VCaP (cell line): ENCODE results near the gene PTPMT1.

ENCODE experiments used
- H3K27ac ChIP-seq: fragments of 450-650 bp; 2 replicates; pipeline ENCODE4 v1.5.1; 2017
- TF ChIP-seq, protein P1 (sequence below): fragments of 450-650 bp; conservative IDR thresholded peaks from 2 replicates; pipeline ENCODE4 v1.5.1; 2017; ENCODE audit warnings: mild to moderate bottlenecking, moderate library complexity

The PTPMT1 gene

DNA sequence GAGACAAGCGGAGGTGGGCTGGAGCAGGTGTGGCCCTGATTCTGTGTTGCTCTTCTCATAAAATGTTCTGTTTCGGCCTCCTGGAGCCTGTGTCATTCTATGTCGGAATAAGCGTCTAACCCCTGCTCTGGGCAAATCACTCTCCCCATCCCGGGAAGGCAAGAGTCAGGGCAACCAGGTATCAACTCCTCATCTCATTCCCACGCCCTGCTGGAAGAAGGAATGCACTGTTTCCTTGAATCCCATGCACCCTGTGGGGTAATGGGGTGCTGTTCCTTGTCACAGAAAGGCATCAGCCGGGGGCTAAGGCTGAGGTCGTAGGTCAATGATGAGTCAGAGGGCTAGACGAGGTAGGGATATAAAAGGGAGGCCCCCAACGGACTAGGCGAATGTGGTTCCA, 23.7 kb downstream of the PTPMT1 start:
- H3K27ac ChIP-seq = no peak overlapping the region
- TF ChIP-seq, protein P1, sequence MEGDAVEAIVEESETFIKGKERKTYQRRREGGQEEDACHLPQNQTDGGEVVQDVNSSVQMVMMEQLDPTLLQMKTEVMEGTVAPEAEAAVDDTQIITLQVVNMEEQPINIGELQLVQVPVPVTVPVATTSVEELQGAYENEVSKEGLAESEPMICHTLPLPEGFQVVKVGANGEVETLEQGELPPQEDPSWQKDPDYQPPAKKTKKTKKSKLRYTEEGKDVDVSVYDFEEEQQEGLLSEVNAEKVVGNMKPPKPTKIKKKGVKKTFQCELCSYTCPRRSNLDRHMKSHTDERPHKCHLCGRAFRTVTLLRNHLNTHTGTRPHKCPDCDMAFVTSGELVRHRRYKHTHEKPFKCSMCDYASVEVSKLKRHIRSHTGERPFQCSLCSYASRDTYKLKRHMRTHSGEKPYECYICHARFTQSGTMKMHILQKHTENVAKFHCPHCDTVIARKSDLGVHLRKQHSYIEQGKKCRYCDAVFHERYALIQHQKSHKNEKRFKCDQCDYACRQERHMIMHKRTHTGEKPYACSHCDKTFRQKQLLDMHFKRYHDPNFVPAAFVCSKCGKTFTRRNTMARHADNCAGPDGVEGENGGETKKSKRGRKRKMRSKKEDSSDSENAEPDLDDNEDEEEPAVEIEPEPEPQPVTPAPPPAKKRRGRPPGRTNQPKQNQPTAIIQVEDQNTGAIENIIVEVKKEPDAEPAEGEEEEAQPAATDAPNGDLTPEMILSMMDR = no peak

DNA sequence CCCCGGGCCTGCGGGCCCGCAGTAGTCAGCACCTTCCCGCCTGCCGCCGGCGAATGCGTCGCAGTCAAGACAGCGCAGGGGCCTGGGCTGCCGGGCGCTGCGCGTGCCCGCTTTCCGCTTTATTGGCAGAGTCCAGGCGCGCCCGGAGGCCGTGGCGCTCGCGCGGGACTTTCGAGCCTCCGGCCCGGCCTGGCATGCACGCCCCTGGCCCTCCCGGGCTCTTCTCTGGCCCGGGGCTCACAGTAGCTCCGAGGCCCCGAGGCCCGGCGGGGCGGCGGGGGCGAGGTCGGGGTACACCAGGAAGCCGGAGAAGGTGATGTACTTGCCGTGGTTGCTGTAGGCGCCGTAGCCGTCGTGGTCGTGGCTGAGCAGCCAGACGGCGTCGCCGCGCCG, 24.2 kb downstream of the PTPMT1 start:
- H3K27ac ChIP-seq = no peak overlapping the region

DNA sequence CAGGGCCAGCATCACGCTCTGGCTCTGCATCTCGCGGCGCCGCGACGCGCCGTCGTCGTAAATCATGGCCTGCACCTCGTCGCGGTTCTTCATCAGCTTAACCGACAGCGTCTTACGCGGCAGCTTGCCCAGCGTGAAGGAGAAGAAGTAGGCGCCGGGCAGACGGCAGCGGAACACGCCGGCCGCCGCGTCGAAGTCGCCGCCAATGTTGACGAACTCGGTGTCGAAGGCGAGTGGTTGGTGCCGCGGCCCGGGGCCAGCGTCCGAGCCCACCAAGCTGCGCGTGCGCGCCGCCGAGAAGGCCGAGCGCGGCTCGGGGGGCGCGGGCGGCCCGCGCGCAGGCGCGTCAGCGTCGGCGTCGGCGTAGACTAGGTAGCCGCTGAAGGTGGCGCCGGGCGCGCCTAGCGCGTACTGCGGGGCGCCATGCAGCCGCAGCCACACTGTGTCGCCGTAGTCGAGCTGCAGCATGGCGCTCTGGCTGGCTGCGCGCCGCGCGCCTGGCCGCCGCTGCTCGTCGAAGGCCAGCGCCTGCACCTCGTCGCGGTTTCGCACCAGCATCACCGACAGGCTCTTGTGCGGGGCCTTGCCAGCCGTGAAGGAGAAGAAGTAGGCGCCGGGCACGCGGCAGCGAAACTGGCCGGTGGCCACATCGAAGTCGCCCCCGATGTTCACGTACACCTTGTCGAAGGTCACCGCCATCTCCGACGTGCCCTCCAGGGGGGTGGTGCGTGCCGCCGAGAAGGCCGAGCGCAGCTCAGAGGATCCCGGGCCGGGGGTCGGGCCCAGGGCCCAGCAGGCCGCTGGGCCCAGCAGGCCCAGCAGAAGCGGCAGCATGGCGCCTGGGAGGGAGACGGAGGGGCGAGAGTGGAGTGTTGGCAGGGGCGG, 24.8 kb downstream of the PTPMT1 start:
- H3K27ac ChIP-seq = no peak overlapping the region
- TF ChIP-seq, protein P1 = no peak

More for the DNA sequence above, 24.2 kb downstream of the PTPMT1 start:
- TF ChIP-seq, protein P1 = no peak

DNA sequence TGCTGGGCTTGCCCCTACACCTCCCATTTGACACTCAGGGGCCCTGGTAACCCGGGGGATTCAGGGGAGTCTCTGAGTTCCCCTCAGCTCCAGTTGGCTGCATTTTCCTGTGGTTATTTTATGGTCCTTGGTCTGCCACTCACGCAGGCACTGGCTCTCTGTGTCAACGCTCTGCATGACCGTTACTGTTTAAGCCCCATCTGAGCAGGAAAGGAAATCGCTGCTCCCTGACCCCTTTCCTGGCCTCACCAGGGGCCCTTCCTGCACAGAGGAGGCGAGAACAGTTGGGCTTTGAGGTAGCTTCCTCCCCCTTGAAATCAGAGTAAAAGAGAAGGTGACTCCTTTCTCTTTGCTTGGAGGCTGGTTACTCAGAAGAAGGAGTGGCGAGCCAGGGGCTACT, 26.4 kb downstream of the PTPMT1 start:
- no peak overlapping the region for H3K27ac ChIP-seq
- TF ChIP-seq, protein P1 = no peak

DNA sequence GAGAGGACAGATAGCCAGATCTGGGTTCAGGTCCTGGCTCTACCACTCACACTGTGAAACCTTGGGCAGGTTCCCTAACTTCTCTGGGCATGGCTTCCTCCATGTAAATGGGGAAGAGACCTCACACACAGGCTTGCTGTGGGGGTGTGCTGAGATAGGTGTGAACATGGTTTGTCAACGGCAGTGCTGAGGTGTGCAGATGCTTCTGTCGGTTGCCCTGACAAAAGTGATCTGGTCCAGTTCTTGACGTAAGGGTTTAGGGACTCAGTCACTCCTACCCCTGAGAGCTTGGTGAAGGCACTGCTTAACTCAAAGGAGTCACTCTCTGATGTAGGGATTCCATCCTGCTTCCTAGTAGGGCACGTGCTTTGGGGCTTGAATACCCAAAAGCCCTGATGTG, 26.9 kb downstream of the PTPMT1 start:
- TF ChIP-seq, protein P1 = no peak
- H3K27ac ChIP-seq = no peak overlapping the region

DNA sequence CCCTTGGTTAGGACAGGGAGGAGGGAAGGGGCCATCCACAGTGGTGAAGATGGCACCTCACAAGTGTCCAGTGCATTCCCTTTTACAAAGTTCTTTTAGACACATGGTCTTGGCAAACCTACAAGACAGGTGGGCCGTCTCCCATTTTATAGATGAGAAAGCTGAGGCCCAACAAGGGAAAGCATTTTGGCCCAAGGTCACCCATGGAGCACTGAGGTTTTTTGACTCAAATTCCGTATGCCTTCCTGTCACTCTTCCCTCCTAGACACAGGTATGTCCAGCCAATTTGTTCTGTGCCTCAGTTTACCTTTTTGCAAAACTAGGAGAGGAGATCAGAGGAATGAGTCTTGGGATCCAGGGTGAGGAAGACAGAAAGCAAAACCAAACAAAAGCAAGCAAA, 27.6 kb downstream of the PTPMT1 start:
- TF ChIP-seq, protein P1 = no peak
- H3K27ac ChIP-seq = no peak overlapping the region

DNA sequence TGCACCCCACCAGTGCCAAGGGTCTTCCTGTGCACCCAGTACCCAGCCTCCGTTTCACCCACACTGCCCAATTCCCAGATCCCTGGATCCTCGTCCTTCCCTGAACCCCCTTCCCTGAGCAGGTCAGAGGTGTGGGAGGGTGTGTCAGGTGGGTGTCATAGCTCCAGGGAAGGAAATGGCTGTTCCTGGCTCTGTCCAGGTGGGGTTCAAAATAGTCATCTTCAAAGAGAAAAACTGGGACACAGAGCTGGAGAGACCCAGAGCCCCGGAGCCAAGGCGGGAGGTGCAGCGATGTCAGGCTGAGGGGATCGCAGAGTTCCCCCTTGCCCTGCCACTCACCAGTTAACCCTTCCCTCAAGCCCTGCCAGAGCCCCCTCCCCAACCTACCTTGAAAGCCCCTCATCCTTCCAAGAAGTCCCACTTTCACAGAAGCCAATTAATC, 28.1 kb downstream of the PTPMT1 start:
- no peak overlapping the region for H3K27ac ChIP-seq
- TF ChIP-seq, protein P1 = no peak
